A549 treated with ZK216348 at 1 μM for 4 hours (cell line): ENCODE measurements around the gene TFG. TPM values are rescaled to one million over a fixed set of nuclear protein-coding genes. Genes with fewer than 3 reads are reported as not detected.

Source experiments
- total RNA-seq: library from RNA; stranded (reverse); fragments of 200-300 nt; extraction: Qiagen RNA extraction; gene quantifications from 5 replicates; pipeline ENCODE4 v1.2.3, GENCODE V29; 2022; ENCODE audit warnings: low read depth

Gene TFG
- 116 to 157 TPM (median 147 TPM) in 5 replicates for total RNA-seq

GRCh38 chr3:100708989-100709841 is at the start of gene TFG:
TFG (plus strand) TSS chr3:100709494; CDS start chr3:100713686, 4,192 bp downstream.

Other genes starting within 250 kb of the TFG start
- 2.0 to 4.0 TPM (median 2.7 TPM) in 5 replicates for gene TMEM45A, start 216.9 kb upstream of the TFG start, total RNA-seq
- not detected in 5 replicates for gene ADGRG7, start 99.9 kb upstream of the TFG start, total RNA-seq